Tibial nerve (tissue), 4 donors: ENCODE data around the gene INAFM1. TPM values are rescaled to one million over a fixed set of nuclear protein-coding genes. Genes with fewer than 3 reads are reported as not detected.
"Not testable (repeated sequence)": the region's sequence is repeated elsewhere in the genome, so short reads cannot be mapped to it uniquely, and the experiment has no call there.

Experiments
- DNase-seq, 2 donors: peaks; one replicate each; pipeline ENCODE4 v3.0.0-alpha.2; 2019; ENCODE audit warnings: low spot score in 2 of 2
- H3K27ac ChIP-seq, 4 donors: fragments of 200-600 bp; sonication (generic) in 3 of 4; one replicate each; pipeline ENCODE4 v1.5.1; 2017 to 2019; ENCODE audit warnings: mild to moderate bottlenecking in 1 of 4
- H3K27me3 ChIP-seq, 2 donors: fragments of 200-600 bp; sonication (generic) in 1 of 2; one replicate each; pipeline versions ENCODE4 v1.5.1 to v1.6.0; 2017 to 2019
- H3K36me3 ChIP-seq, 3 donors: fragments of 200-600 bp; sonication (generic); one replicate each; pipeline ENCODE4 v1.5.1; 2018 to 2019
- H3K4me1 ChIP-seq, 4 donors: fragments of 200-600 bp; sonication (generic) in 3 of 4; one replicate each; pipeline ENCODE4 v1.5.1; 2017 to 2019
- H3K4me3 ChIP-seq, 4 donors: fragments of 200-600 bp; sonication (generic) in 3 of 4; one replicate each; pipeline ENCODE4 v1.5.1; 2017 to 2019; ENCODE audit warnings: mild to moderate bottlenecking in 1 of 4, moderate library complexity in 1 of 4
- H3K9me3 ChIP-seq, 4 donors: fragments of 200-600 bp; sonication (generic) in 3 of 4; one replicate each; pipeline ENCODE4 v1.5.1; 2017 to 2019
- EP300 ChIP-seq, 2 donors: sonication (generic); formaldehyde crosslinking; IDR thresholded peaks; one replicate each; pipeline ENCODE4 v1.6.1; 2017; ENCODE audit warnings: antibody characterized with exemption in 2 of 2, mild to moderate bottlenecking in 1 of 2
- POLR2A ChIP-seq, 2 donors: fragments of 450-650 bp; IDR thresholded peaks; one replicate each; pipeline ENCODE4 v1.6.1; 2017; ENCODE audit warnings: antibody characterized with exemption in 2 of 2, mild to moderate bottlenecking in 2 of 2, moderate library complexity in 2 of 2
- WGBS, 2 donors: methylation state at CpG; one replicate each; pipeline ENCODE4 v1.1.5; 2018; 5-methylcytosine and 5-hydroxymethylcytosine counted together
- total RNA-seq, 4 donors: library from RNA; depleted of rRNA; stranded (reverse); fragments of >200 nt; gene quantifications; one replicate each; pipeline ENCODE4 v1.1.0, GENCODE V29; 2016
- TF ChIP-seq, protein P1 (sequence below), 5 experiments: fragments of 200-600 bp in 3 of 5; fragments of 450-650 bp in 2 of 5; sonication (generic) in 3 of 5; IDR thresholded peaks; one replicate each; pipeline ENCODE4 v1.5.1; 2016 to 2019; ENCODE audit warnings: antibody characterized with exemption in 5 of 5, mild to moderate bottlenecking in 3 of 5, moderate library complexity in 2 of 5

INAFM1 gene
- total RNA-seq, 4 donors from 2014 or later = 9.6 to 33.9 (median 25.4) TPM

DNA sequence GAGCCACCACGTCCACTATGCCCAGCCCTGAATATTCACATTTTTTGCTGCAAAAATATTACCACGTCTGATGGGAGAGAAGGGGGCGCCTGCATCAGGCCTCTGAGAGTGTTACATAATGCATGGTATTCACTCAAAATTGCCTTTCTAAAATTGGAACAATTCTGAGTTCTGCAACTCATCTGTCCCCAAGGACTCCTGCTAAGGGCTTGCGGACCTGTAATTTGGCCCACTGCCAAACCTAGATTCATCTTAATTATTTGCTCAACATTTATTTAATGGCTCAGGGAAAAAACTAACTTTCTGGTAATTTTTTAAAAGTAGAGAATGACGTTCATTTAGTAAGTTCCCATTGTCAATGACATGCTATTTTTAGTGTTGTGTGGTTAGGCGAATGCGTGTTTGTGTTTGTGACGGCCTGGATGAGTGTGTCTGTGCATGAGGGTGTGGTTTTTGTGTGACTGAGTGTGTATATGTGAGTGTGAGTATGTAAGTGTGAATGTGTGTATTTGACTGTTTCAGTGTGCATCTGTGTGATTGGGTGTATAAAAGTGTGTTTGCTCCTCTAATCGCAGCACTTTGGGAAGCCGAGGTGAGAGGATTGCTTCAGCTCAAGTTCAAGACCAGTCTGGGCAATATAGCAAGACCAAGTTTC is 8.8 kb downstream of the INAFM1 start:
- peaks cover 0 to 12% (median 0%) of the 10 kb centered on the region in 3 donors for H3K36me3 ChIP-seq
- 62 to 63% methylated on average over 10 of the region's 10 CpGs for WGBS, 2 donors

DNA sequence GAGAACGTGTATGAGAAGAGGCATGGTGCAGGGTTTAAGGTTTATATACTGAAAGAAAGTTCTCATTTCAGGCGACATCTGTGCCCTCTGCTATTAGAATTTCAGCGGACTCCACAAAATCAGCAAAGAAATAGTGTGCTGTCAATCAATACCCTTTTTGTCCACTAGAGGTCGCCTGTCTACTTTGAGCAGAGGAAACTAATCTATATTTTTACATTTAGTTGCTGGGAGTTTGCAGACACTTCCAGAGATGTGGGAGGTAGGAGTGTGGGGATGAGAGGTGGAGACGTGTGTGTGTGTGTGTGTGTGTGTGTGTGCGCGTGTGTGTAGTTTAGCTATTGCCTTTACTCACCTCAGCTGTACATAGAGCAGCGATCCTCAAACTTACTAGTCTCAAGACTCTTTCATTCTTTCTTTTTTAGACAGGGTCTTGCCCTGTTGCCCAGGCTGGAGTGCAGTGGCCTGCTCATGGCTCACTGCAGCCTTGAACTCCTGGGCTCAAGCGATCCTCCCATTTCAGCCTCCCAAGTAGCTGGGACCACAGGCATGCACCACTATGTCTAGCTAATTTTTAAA is 9.7 kb downstream of the INAFM1 start:
- TF ChIP-seq POLR2A (IDR thresholded peaks at IDR 0.05) = no peak
- TF ChIP-seq, protein P1, sequence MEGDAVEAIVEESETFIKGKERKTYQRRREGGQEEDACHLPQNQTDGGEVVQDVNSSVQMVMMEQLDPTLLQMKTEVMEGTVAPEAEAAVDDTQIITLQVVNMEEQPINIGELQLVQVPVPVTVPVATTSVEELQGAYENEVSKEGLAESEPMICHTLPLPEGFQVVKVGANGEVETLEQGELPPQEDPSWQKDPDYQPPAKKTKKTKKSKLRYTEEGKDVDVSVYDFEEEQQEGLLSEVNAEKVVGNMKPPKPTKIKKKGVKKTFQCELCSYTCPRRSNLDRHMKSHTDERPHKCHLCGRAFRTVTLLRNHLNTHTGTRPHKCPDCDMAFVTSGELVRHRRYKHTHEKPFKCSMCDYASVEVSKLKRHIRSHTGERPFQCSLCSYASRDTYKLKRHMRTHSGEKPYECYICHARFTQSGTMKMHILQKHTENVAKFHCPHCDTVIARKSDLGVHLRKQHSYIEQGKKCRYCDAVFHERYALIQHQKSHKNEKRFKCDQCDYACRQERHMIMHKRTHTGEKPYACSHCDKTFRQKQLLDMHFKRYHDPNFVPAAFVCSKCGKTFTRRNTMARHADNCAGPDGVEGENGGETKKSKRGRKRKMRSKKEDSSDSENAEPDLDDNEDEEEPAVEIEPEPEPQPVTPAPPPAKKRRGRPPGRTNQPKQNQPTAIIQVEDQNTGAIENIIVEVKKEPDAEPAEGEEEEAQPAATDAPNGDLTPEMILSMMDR (IDR thresholded peaks at IDR 0.05) = peak; percentile 74 to 95 (median 86)
- no peaks in the 10 kb centered on the region for H3K27me3 ChIP-seq
- peaks cover 0 to 12% (median 0%) of the 10 kb centered on the region in 3 donors for H3K36me3 ChIP-seq
- H3K27ac ChIP-seq = no peak overlapping the region
- WGBS, 2 donors = 27 to 30% methylated on average over 9 of the region's 9 CpGs
- H3K9me3 ChIP-seq = no peaks in the 10 kb centered on the region
- H3K4me1 ChIP-seq = peaks cover 0 to 7% (median 4%) of the 10 kb centered on the region in 4 donors
- peak in 1 of 2 donors; percentile 89 for DNase-seq
- no peak overlapping the region for H3K4me3 ChIP-seq

More for the DNA sequence above, 8.8 kb downstream of the INAFM1 start:
- no peak for DNase-seq
- Histone ChIP-seq H3K27me3 (no peaks in the 10 kb centered on the region), H3K4me3 (no peak overlapping the region), H3K4me1 (no peaks in the 10 kb centered on the region), H3K27ac (no peak overlapping the region), H3K9me3 (no peaks in the 10 kb centered on the region)
- TF ChIP-seq POLR2A (IDR thresholded peaks at IDR 0.05) (no peak), EP300 (IDR thresholded peaks at IDR 0.05) (no peak)
- TF ChIP-seq, protein P1 (IDR thresholded peaks at IDR 0.05) = no peak

DNA sequence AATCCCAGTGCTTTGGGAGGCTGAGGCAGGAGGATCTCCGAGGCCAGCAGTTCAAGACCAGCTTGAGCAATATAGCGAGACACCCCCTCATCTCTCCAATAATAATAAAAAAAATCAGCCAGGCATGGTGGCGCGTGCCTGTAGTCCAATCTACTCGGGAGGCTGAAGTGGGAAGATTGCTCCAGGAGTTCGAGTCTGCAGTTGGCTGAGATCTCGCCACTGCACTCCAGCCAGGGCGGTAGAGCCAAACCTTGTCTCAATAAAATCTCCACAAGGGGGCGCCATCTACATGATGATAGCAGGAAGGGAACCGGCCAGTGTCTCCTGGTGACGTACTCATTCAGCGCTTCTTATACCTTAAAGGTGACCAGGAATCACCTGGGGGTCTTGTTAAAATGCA is 21.4 kb downstream of the INAFM1 start:
- no peak overlapping the region for H3K27ac ChIP-seq
- no peaks in the 10 kb centered on the region for H3K9me3 ChIP-seq
- WGBS, 2 donors = 29 to 34% methylated on average over 10 to 12 of the region's 12 CpGs
- peaks cover 0 to 18% (median 0%) of the 10 kb centered on the region in 3 donors for H3K36me3 ChIP-seq
- H3K4me3 ChIP-seq = no peak overlapping the region
- DNase-seq = peak; percentile 56 to 99
- no peaks in the 10 kb centered on the region for H3K4me1 ChIP-seq
- no peak for TF ChIP-seq EP300 (IDR thresholded peaks at IDR 0.05)
- TF ChIP-seq, protein P1 (IDR thresholded peaks at IDR 0.05) = peak; percentile 60 to 80 (median 70)
- no peak for TF ChIP-seq POLR2A (IDR thresholded peaks at IDR 0.05)
- H3K27me3 ChIP-seq = no peaks in the 10 kb centered on the region

DNA sequence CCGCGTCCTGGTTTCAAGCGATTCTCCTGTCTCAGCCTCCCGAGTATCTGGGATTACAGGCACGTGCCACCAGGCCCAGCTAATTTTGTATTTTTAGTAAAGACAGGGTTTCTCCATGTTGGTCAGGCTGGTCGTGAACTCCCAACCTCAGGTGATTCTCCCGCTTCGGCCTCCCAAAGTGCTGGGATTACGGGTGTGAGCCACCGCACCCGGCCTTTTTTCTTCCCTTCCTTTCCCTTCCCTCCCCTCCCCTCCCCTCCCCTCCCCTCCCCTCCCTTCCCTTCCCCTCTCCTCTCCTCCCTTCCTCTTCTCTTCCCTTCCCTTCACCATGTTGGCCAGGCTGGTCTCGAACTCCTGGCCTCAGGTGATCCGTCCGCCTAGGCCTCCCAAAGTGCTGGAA is 26.2 kb downstream of the INAFM1 start:
- not testable (repeated sequence) for H3K4me1 ChIP-seq, H3K4me3 ChIP-seq, H3K36me3 ChIP-seq, H3K27ac ChIP-seq, DNase-seq, H3K27me3 ChIP-seq, H3K9me3 ChIP-seq
- WGBS, 2 donors = 91% methylated on average over 14 of the region's 14 CpGs

DNA sequence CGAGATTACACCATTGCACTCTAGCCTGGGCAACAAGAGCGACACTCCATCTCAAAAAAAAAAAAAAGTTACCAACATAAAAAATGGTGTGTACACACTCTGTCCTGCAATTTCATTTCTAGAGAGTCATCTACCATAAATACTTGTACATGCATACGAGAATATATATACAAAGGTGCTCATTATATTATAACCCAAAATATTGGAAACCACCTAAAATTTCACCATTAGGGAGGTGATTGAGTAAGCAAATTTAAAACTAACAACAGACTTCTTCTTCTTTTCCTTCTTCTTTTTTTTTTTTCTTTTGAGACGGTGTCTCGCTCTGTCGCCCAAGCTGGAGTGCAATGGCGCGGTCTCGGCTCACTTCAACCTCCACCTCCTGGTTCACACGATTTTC is 27.6 kb downstream of the INAFM1 start:
- TF ChIP-seq POLR2A (IDR thresholded peaks at IDR 0.05) (no peak), EP300 (IDR thresholded peaks at IDR 0.05) (no peak)
- TF ChIP-seq, protein P1 (IDR thresholded peaks at IDR 0.05) = no peak
- Histone ChIP-seq H3K27ac (no peak overlapping the region), H3K4me1 (peaks cover 0 to 10% (median 4%) of the 10 kb centered on the region in 4 donors), H3K27me3 (no peaks in the 10 kb centered on the region), H3K36me3 (no peaks in the 10 kb centered on the region), H3K9me3 (no peaks in the 10 kb centered on the region), H3K4me3 (no peak overlapping the region)
- no peak for DNase-seq
- 88 to 95% methylated on average over 10 of the region's 10 CpGs for WGBS, 2 donors
